ENCODE results near the gene PMPCA. TPM values are rescaled to one million over a fixed set of nuclear protein-coding genes. Genes with fewer than 3 reads are reported as not detected.

The PMPCA gene
- total RNA-seq, 4 donors from 2014 or later = 36.4 to 59.3 (median 39.8) TPM

- H3K9me3 ChIP-seq = no peaks in the 10 kb centered on the region
- 90 to 92% methylated on average over 13 to 22 of the region's 28 CpGs for WGBS, 2 donors (ENCODE audit: low coverage in 1 of 2)
- peaks cover 0 to 100% of the 10 kb centered on the region in 2 donors for H3K36me3 ChIP-seq
- H3K4me1 ChIP-seq = no peaks in the 10 kb centered on the region
- no peak for ATAC-seq
- no peak for TF ChIP-seq POLR2A (IDR thresholded peaks at IDR 0.05)
- TF ChIP-seq EP300 (IDR thresholded peaks at IDR 0.05) = no peak
- TF ChIP-seq POLR2AphosphoS5 (IDR thresholded peaks at IDR 0.05) = no peak
- TF ChIP-seq, protein P1, sequence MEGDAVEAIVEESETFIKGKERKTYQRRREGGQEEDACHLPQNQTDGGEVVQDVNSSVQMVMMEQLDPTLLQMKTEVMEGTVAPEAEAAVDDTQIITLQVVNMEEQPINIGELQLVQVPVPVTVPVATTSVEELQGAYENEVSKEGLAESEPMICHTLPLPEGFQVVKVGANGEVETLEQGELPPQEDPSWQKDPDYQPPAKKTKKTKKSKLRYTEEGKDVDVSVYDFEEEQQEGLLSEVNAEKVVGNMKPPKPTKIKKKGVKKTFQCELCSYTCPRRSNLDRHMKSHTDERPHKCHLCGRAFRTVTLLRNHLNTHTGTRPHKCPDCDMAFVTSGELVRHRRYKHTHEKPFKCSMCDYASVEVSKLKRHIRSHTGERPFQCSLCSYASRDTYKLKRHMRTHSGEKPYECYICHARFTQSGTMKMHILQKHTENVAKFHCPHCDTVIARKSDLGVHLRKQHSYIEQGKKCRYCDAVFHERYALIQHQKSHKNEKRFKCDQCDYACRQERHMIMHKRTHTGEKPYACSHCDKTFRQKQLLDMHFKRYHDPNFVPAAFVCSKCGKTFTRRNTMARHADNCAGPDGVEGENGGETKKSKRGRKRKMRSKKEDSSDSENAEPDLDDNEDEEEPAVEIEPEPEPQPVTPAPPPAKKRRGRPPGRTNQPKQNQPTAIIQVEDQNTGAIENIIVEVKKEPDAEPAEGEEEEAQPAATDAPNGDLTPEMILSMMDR (IDR thresholded peaks at IDR 0.05) = no peak
- H3K27ac ChIP-seq = no peak overlapping the region
- no peak overlapping the region for H3K4me3 ChIP-seq
- H3K27me3 ChIP-seq = no peaks in the 10 kb centered on the region
These were observed 49.0 kb downstream of the PMPCA start for GRCh38 chr9:136459425-136459824.

- no peaks in the 10 kb centered on the region for H3K27me3 ChIP-seq
- peaks cover 0 to 100% of the 10 kb centered on the region in 2 donors for H3K36me3 ChIP-seq
- ATAC-seq = no peak
- H3K9me3 ChIP-seq = no peaks in the 10 kb centered on the region
- H3K27ac ChIP-seq = no peak overlapping the region
- no peak overlapping the region for H3K4me3 ChIP-seq
- 90 to 93% methylated on average over 8 to 11 of the region's 23 CpGs for WGBS, 2 donors (ENCODE audit: low coverage in 1 of 2)
- TF ChIP-seq POLR2AphosphoS5 (IDR thresholded peaks at IDR 0.05) = no peak
- no peak for TF ChIP-seq POLR2A (IDR thresholded peaks at IDR 0.05)
- TF ChIP-seq EP300 (IDR thresholded peaks at IDR 0.05) = no peak
- TF ChIP-seq, protein P1 (IDR thresholded peaks at IDR 0.05) = no peak
- no peaks in the 10 kb centered on the region for H3K4me1 ChIP-seq
These were observed 50.4 kb downstream of the PMPCA start for GRCh38 chr9:136460772-136461325.

- TF ChIP-seq, protein P1 (IDR thresholded peaks at IDR 0.05) = no peak
- TF ChIP-seq EP300 (IDR thresholded peaks at IDR 0.05) (no peak), POLR2A (IDR thresholded peaks at IDR 0.05) (no peak), POLR2AphosphoS5 (IDR thresholded peaks at IDR 0.05) (no peak)
- Histone ChIP-seq H3K4me1 (no peaks in the 10 kb centered on the region), H3K36me3 (peaks cover 0 to 100% of the 10 kb centered on the region in 2 donors), H3K27me3 (no peaks in the 10 kb centered on the region), H3K9me3 (no peaks in the 10 kb centered on the region), H3K4me3 (no peak overlapping the region), H3K27ac (no peak overlapping the region)
- WGBS, 2 donors (ENCODE audit: low coverage in 1 of 2) = 80% methylated on average over 1 of the region's 17 CpGs; no CpG with 5 or more reads in 1 of the 2 donors
- no peak for ATAC-seq
These were observed 52.2 kb downstream of the PMPCA start for GRCh38 chr9:136462664-136463063.

DNA sequence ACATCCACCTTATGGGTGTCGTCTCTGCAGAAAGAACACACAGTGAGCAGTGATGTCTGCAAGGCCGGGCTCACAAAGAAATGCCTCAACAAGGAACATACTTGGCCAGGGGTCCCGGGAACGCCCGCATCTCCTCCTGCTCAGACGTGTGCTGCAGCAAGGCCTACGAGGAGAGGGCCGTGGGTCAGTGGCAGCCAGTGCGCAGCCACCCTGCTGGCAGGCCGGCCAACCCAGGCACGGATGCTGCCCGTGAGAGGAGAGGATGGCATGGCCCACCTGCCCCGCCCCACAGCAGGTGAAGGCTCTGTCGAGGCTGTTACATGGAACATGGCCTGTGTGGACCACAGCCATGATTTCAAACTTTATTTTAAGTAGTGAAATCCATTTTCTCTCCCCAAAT is 53.1 kb downstream of the PMPCA start:
- WGBS, 2 donors (ENCODE audit: low coverage in 1 of 2) = 79 to 87% methylated on average over 3 to 6 of the region's 14 CpGs
- Histone ChIP-seq H3K4me3 (no peak overlapping the region), H3K36me3 (peaks cover 0 to 100% of the 10 kb centered on the region in 2 donors), H3K27me3 (no peaks in the 10 kb centered on the region), H3K9me3 (no peaks in the 10 kb centered on the region), H3K4me1 (no peaks in the 10 kb centered on the region), H3K27ac (no peak overlapping the region)
- TF ChIP-seq EP300 (IDR thresholded peaks at IDR 0.05) (no peak), POLR2AphosphoS5 (IDR thresholded peaks at IDR 0.05) (no peak), POLR2A (IDR thresholded peaks at IDR 0.05) (no peak)
- TF ChIP-seq, protein P1 (IDR thresholded peaks at IDR 0.05) = no peak
- no peak for ATAC-seq

- no peaks in the 10 kb centered on the region for H3K4me1 ChIP-seq
- H3K4me3 ChIP-seq = no peak overlapping the region
- ATAC-seq = no peak
- H3K9me3 ChIP-seq = no peaks in the 10 kb centered on the region
- TF ChIP-seq, protein P1 (IDR thresholded peaks at IDR 0.05) = no peak
- TF ChIP-seq POLR2A (IDR thresholded peaks at IDR 0.05) = no peak
- TF ChIP-seq EP300 (IDR thresholded peaks at IDR 0.05) = no peak
- no peak for TF ChIP-seq POLR2AphosphoS5 (IDR thresholded peaks at IDR 0.05)
- peaks cover 0 to 100% of the 10 kb centered on the region in 2 donors for H3K36me3 ChIP-seq
- no peaks in the 10 kb centered on the region for H3K27me3 ChIP-seq
- no peak overlapping the region for H3K27ac ChIP-seq
- WGBS, 2 donors (ENCODE audit: low coverage in 1 of 2) = 82 to 86% methylated on average over 6 of the region's 6 CpGs
These were observed 53.8 kb downstream of the PMPCA start for GRCh38 chr9:136464241-136464640.

Measured in gastroesophageal sphincter (tissue), 4 donors.